OCI-LY1 (cell line): ENCODE data around the gene INSYN2A.

ENCODE experiments used
- CTCF ChIP-seq: fragments of 200-600 bp; sonication (generic), shearing (Covaris generic); IDR thresholded peaks from 2 replicates; pipeline ENCODE4 v1.5.1; 2017; ENCODE audit warnings: mild to moderate bottlenecking, antibody characterized with exemption, low read length, moderate library complexity, mixed read lengths
- EZH2 ChIP-seq: fragments of 200-600 bp; sonication (generic), shearing (Covaris generic); IDR thresholded peaks from 2 replicates; pipeline ENCODE4 v1.8.0; 2017; ENCODE audit warnings: borderline replicate concordance, mixed run types, mild to moderate bottlenecking, antibody characterized with exemption, low read length, moderate library complexity, mixed read lengths

- TF ChIP-seq CTCF: no peak
- TF ChIP-seq EZH2: no peak
Observed at GRCh38 chr10:127186813-127187212, 9.6 kb downstream of the INSYN2A start.
